ENCODE measurements around the gene KCNK2. TPM values are rescaled to one million over a fixed set of nuclear protein-coding genes. Genes with fewer than 3 reads are reported as not detected.

Gene KCNK2
- total and polyA plus RNA-seq, 2 experiments from 2014 or later = 69.2 to 133 TPM

GRCh38 chr1:215055281-215055935, 27.1 kb upstream of the KCNK2 start:
- TF ChIP-seq EZH2 (IDR thresholded peaks at IDR 0.05; ENCODE audit: insufficient read depth, poor library complexity, severe bottlenecking) (no peak), EZH2phosphoT487 (IDR thresholded peaks at IDR 0.05; ENCODE audit: insufficient read depth, low read depth) (no peak)
- no peaks in the 10 kb centered on the region for H3K9me3 ChIP-seq (ENCODE audit: low read depth)
- peak overlapping the region; percentile 14 for H3K4me2 ChIP-seq (ENCODE audit: unreplicated experiment)
- in situ Hi-C loops (cut with MboI) = no loop called here
- H4K20me1 ChIP-seq (ENCODE audit: insufficient read depth) = no peaks in the 10 kb centered on the region
- WGBS, 2 experiments (ENCODE audit: low coverage in 1 of 2, low lambda C conversion rate in 2 of 2, missing lambda C conversion rate in 2 of 2) = 73 to 77% methylated on average over 2 of the region's 2 CpGs
- H3K9me2 ChIP-seq (ENCODE audit: insufficient read depth) = no peaks in the 10 kb centered on the region
- H3K9ac ChIP-seq = no peak overlapping the region
- no peak overlapping the region for H2AFZ ChIP-seq
- peaks cover 51% of the 10 kb centered on the region for H3K4me1 ChIP-seq (ENCODE audit: insufficient read depth)
- no peaks in the 10 kb centered on the region for H3K27me3 ChIP-seq (replicated peaks; ENCODE audit: insufficient read depth)
- peaks cover 82% of the 10 kb centered on the region for H3K79me2 ChIP-seq (ENCODE audit: insufficient read depth)
- H3K4me3 ChIP-seq = 0 out of 2 replicates have a peak overlapping the region, but pooled peaks have one; percentile 9
- no peak overlapping the region for H3K27ac ChIP-seq
- 0 out of 2 replicates have a peak, but pooled peaks cover 3% of the 10 kb centered on the region for H3K36me3 ChIP-seq (ENCODE audit: low read depth)
- H3F3A ChIP-seq (ENCODE audit: insufficient read depth) = peaks cover 59% of the 10 kb centered on the region
- peak; percentile 25 for DNase-seq

DNA sequence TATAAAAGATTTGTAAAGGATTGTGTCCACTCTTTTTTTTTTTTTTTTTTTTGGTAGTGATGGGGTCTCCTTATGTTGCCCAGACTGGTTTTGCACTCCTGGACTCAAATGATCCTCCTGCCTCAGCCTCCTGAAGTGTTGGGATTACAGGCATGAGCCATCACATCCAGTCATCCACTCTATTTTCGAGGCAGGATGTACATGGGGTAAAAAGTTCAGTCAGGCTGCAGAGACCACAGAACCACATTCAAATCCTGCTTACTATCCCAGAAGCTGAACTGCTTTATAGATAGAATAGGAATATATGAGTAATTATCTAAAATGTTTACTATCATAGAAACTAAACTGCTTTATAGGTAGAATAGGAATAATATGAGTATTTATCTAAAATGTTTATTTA, 26.0 kb upstream of the KCNK2 start:
- Histone ChIP-seq H3K27me3 (replicated peaks; ENCODE audit: insufficient read depth) (no peaks in the 10 kb centered on the region), H3K9ac (no peak overlapping the region), H3F3A (ENCODE audit: insufficient read depth) (peaks cover 50% of the 10 kb centered on the region), H3K4me1 (ENCODE audit: insufficient read depth) (peaks cover 48% of the 10 kb centered on the region), H3K36me3 (ENCODE audit: low read depth) (0 out of 2 replicates have a peak, but pooled peaks cover 3% of the 10 kb centered on the region), H3K4me3 (no peak overlapping the region), H4K20me1 (ENCODE audit: insufficient read depth) (no peaks in the 10 kb centered on the region), H3K79me2 (ENCODE audit: insufficient read depth) (peaks cover 80% of the 10 kb centered on the region), H3K9me2 (ENCODE audit: insufficient read depth) (no peaks in the 10 kb centered on the region), H2AFZ (no peak overlapping the region), H3K27ac (peak overlapping the region; percentile 1; the same call in 1 of the 2 replicates), H3K9me3 (ENCODE audit: low read depth) (no peaks in the 10 kb centered on the region), H3K4me2 (ENCODE audit: unreplicated experiment) (peak overlapping the region; percentile 0)
- 0 to 6% methylated on average over 1 of the region's 1 CpG for WGBS, 2 experiments (ENCODE audit: low coverage in 1 of 2, low lambda C conversion rate in 2 of 2, missing lambda C conversion rate in 2 of 2)
- in situ Hi-C loops (cut with MboI) = no loop called here
- DNase-seq = peak; percentile 60
- TF ChIP-seq EZH2phosphoT487 (IDR thresholded peaks at IDR 0.05; ENCODE audit: insufficient read depth, low read depth) = no peak
- TF ChIP-seq EZH2 (IDR thresholded peaks at IDR 0.05; ENCODE audit: insufficient read depth, poor library complexity, severe bottlenecking) = no peak

DNA sequence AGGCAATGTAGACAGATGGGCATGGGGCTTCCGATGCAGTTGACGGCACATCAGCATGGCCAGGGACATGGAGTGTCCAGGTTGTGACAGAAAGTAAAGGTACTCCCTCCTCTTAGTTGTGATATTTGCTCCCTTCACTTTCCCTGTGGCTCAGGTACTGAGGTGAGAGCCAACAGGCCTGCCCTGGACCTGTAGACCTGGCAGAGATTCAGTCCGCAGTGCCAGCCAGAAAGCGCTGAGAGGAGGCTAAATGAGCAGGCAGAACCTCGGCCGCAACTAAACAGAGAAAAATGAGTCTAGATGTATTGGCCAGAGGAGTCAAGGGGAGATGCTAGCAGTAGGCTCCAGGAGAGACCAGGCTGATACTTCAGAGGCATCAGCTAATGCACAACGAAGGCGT, 22.6 kb upstream of the KCNK2 start:
- Histone ChIP-seq H3K4me1 (ENCODE audit: insufficient read depth) (peaks cover 26% of the 10 kb centered on the region), H2AFZ (no peak overlapping the region), H3K4me3 (no peak overlapping the region), H3K9me2 (ENCODE audit: insufficient read depth) (no peaks in the 10 kb centered on the region), H3K79me2 (ENCODE audit: insufficient read depth) (peaks cover 95% of the 10 kb centered on the region), H3K27me3 (replicated peaks; ENCODE audit: insufficient read depth) (no peaks in the 10 kb centered on the region), H3K27ac (no peak overlapping the region), H3F3A (ENCODE audit: insufficient read depth) (peaks cover 20% of the 10 kb centered on the region), H4K20me1 (ENCODE audit: insufficient read depth) (no peaks in the 10 kb centered on the region), H3K4me2 (ENCODE audit: unreplicated experiment) (no peak overlapping the region), H3K9me3 (ENCODE audit: low read depth) (no peaks in the 10 kb centered on the region), H3K9ac (no peak overlapping the region), H3K36me3 (ENCODE audit: low read depth) (0 out of 2 replicates have a peak, but pooled peaks cover 1% of the 10 kb centered on the region)
- no peak for TF ChIP-seq EZH2phosphoT487 (IDR thresholded peaks at IDR 0.05; ENCODE audit: insufficient read depth, low read depth)
- WGBS, 2 experiments (ENCODE audit: low coverage in 1 of 2, low lambda C conversion rate in 2 of 2, missing lambda C conversion rate in 2 of 2) = 97 to 98% methylated on average over 8 of the region's 8 CpGs
- in situ Hi-C loops (cut with MboI) = no loop called here
- no peak for DNase-seq

GRCh38 chr1:215064327-215064726, 18.2 kb upstream of the KCNK2 start:
- DNase-seq = no peak
- Histone ChIP-seq H3K36me3 (ENCODE audit: low read depth) (peaks cover 11% of the 10 kb centered on the region; the same call in 1 of the 2 replicates), H3K9me3 (ENCODE audit: low read depth) (no peaks in the 10 kb centered on the region), H3K4me2 (ENCODE audit: unreplicated experiment) (no peak overlapping the region), H3K79me2 (ENCODE audit: insufficient read depth) (peaks cover 91% of the 10 kb centered on the region), H3K4me1 (ENCODE audit: insufficient read depth) (no peaks in the 10 kb centered on the region; the same call in 1 of the 2 replicates), H3K9me2 (ENCODE audit: insufficient read depth) (no peaks in the 10 kb centered on the region), H3K27me3 (replicated peaks; ENCODE audit: insufficient read depth) (no peaks in the 10 kb centered on the region), H2AFZ (no peak overlapping the region), H3K4me3 (no peak overlapping the region), H3F3A (ENCODE audit: insufficient read depth) (no peaks in the 10 kb centered on the region; the same call in 1 of the 2 replicates), H3K9ac (no peak overlapping the region), H3K27ac (no peak overlapping the region), H4K20me1 (ENCODE audit: insufficient read depth) (no peaks in the 10 kb centered on the region)
- in situ Hi-C loops (cut with MboI) = no loop called here
- TF ChIP-seq EZH2phosphoT487 (IDR thresholded peaks at IDR 0.05; ENCODE audit: insufficient read depth, low read depth) (no peak), EZH2 (IDR thresholded peaks at IDR 0.05; ENCODE audit: insufficient read depth, poor library complexity, severe bottlenecking) (no peak)
- 94 to 96% methylated on average over 5 of the region's 5 CpGs for WGBS, 2 experiments (ENCODE audit: low coverage in 1 of 2, low lambda C conversion rate in 2 of 2, missing lambda C conversion rate in 2 of 2)

Data from GM23248 (cell line).